Glutamatergic neuron (in vitro differentiated cells): ENCODE data around the gene TMEM163. TPM values are rescaled to one million over a fixed set of nuclear protein-coding genes. Genes with fewer than 3 reads are reported as not detected.

Experiments
- DNase-seq: peaks from one replicate; pipeline ENCODE4 v3.0.0; 2022
- H3K27ac Mint-ChIP-seq: one replicate; pipeline ENCODE4 v1.8.0; 2020; ENCODE audit warnings: mild to moderate bottlenecking, mixed read lengths, inconsistent platforms; ENCODE audit not compliant: unreplicated experiment
- H3K27me3 Mint-ChIP-seq: one replicate; pipeline ENCODE4 v1.8.0; 2020; ENCODE audit warnings: mild to moderate bottlenecking, moderate library complexity, mixed read lengths, inconsistent platforms; ENCODE audit not compliant: unreplicated experiment
- H3K36me3 Mint-ChIP-seq: one replicate; pipeline ENCODE4 v1.8.0; 2020; ENCODE audit warnings: mild to moderate bottlenecking, mixed read lengths, inconsistent platforms; ENCODE audit not compliant: unreplicated experiment
- H3K4me1 Mint-ChIP-seq: one replicate; pipeline ENCODE4 v1.8.0; 2020; ENCODE audit warnings: mild to moderate bottlenecking, low read depth, mixed read lengths, inconsistent platforms; ENCODE audit not compliant: unreplicated experiment
- H3K4me3 Mint-ChIP-seq: one replicate; pipeline ENCODE4 v1.8.0; 2020; ENCODE audit warnings: mild to moderate bottlenecking, mixed read lengths, inconsistent platforms; ENCODE audit not compliant: unreplicated experiment
- H3K9me3 Mint-ChIP-seq: one replicate; pipeline ENCODE4 v1.8.0; 2020; ENCODE audit warnings: mild to moderate bottlenecking, moderate library complexity, mixed read lengths, inconsistent platforms; ENCODE audit not compliant: unreplicated experiment
- total RNA-seq: library from RNA; stranded (reverse); fragmentation: NEBNext Ultra II Directional; extraction: Animal tissue kit (Norgen Biotek cat#: 25700); gene quantifications from one replicate; pipeline ENCODE4 v1.2.1, GENCODE V29; 2021; ENCODE audit not compliant: unreplicated experiment
- TF ChIP-seq, protein P1 (sequence below): fragments of 200-600 bp; sonication (generic); IDR thresholded peaks from one replicate; pipeline ENCODE4 v1.5.0; 2021; ENCODE audit not compliant: partially characterized antibody, unreplicated experiment

Gene TMEM163
- total RNA-seq, 1 donor from 2014 or later: 27.7 TPM

DNA sequence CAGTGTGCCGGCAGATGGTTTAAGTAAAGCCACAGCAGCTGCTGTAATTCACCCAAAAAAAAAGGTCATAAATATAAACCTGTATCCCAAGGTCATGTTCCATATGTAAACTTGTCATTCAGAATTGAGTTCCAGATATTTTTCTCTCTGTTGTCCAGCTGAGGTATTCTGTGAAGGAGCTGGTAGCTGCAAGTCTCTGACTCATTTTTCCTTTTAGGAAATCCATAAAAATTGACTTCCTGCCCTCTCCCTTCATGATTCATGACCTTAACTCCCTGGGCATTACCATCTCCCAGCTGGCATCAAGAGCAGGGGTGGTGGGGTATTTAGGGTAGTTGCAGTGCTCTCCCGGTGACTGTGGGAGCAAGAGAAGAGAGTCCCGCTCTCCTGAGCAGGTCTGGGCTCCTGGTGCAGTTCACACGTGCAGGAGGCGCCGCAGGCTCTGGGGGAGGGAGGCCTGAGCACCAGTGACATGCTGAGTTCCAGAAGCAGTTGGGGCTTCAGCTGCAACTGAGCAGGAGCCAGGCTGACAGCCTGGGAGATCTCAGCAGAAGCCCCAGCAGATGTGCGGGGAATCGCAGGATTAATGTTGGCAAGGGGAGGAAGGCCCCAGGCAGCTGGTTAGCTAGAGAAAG lies 272.3 kb downstream of the TMEM163 start:
- peaks cover 2% of the 10 kb centered on the region for H3K9me3 Mint-ChIP-seq
- H3K4me3 Mint-ChIP-seq: peak overlapping the region; percentile 63
- DNase-seq: peak; percentile 46
- peaks cover 22% of the 10 kb centered on the region for H3K4me1 Mint-ChIP-seq
- no peaks in the 10 kb centered on the region for H3K36me3 Mint-ChIP-seq
- peaks cover 3% of the 10 kb centered on the region for H3K27me3 Mint-ChIP-seq
- H3K27ac Mint-ChIP-seq: peak overlapping the region; percentile 75
- TF ChIP-seq, protein P1, sequence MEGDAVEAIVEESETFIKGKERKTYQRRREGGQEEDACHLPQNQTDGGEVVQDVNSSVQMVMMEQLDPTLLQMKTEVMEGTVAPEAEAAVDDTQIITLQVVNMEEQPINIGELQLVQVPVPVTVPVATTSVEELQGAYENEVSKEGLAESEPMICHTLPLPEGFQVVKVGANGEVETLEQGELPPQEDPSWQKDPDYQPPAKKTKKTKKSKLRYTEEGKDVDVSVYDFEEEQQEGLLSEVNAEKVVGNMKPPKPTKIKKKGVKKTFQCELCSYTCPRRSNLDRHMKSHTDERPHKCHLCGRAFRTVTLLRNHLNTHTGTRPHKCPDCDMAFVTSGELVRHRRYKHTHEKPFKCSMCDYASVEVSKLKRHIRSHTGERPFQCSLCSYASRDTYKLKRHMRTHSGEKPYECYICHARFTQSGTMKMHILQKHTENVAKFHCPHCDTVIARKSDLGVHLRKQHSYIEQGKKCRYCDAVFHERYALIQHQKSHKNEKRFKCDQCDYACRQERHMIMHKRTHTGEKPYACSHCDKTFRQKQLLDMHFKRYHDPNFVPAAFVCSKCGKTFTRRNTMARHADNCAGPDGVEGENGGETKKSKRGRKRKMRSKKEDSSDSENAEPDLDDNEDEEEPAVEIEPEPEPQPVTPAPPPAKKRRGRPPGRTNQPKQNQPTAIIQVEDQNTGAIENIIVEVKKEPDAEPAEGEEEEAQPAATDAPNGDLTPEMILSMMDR: no peak

DNA sequence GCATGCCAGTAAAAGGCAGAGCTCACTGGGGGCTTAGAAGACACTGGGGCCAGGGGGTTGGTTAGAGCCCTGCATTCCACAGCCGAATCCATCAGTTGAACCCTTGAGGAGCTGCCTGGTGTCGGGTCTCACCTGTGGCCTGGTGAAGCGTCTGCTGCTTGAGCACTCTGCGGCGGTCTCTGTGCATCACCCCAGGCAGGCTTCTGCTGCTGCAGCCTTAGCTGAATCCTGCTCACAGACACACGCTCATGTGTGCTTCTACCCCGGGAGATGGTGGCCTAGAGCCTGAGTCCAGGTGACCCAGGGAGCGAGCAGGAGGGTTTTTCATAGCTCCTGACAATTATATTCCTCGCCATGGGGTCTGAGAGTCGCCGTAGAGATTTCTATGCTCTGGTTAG lies 272.8 kb downstream of the TMEM163 start:
- Mint-ChIP-seq H3K4me1 (peaks cover 22% of the 10 kb centered on the region), H3K27ac (peak overlapping the region; percentile 59), H3K27me3 (peaks cover 3% of the 10 kb centered on the region), H3K36me3 (no peaks in the 10 kb centered on the region), H3K4me3 (no peak overlapping the region), H3K9me3 (peaks cover 2% of the 10 kb centered on the region)
- TF ChIP-seq, protein P1: no peak
- no peak for DNase-seq

DNA sequence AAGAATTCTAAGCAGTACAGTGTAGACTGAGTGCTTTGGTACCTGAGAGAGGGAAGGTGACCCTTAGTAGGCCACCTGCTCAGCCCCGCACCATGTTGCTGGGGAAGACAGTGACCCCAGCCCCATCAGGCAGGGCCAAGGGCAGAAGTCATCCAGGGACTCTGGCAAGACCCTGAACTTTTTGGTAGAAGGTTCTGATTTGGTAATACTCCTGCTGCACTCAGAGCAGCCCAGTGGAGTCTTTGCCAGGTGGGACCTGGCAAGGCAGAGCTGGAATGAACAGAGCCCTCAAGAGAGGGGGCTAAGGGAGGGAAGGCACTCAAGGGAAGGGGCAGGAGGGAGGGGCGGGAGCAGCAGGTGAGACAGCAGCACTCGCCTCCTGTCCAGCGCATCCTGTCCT lies 273.7 kb downstream of the TMEM163 start:
- Mint-ChIP-seq H3K9me3 (no peaks in the 10 kb centered on the region), H3K36me3 (no peaks in the 10 kb centered on the region), H3K27me3 (peaks cover 3% of the 10 kb centered on the region), H3K4me3 (no peak overlapping the region), H3K4me1 (peaks cover 22% of the 10 kb centered on the region), H3K27ac (no peak overlapping the region)
- TF ChIP-seq, protein P1: no peak
- no peak for DNase-seq

DNA sequence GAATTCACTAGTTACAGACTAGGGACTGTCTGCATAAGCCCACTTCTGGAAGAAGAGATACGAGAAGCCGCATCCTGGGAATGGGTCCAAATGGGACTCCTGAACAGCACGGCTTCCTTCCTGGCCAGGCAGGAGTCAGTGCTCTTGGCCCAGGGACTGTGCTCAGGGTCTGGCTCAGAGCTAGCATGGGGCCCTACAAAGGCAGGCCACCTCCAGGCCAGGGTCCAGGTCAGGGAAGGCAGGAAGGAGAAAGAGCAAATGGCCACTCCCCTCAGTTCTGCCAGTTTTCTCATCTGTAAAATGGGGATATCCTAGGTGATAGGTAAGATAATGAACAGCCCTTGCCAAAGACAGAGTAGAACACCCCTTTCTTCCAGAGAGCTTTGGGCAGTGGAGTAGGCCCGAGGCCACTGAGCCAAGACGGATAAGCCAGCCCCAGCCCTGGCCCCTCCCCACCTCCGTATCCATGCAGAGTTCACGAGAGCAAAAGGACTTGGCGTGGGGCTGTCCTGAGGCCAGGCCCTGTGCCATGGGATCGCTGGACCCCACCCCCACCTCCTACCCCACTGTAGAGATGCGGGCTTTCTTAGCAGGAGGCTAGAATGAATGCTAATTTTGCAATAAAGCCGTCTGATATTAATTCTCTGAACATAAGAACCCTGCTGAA lies 274.9 kb downstream of the TMEM163 start:
- Mint-ChIP-seq H3K4me3 (no peak overlapping the region), H3K4me1 (peaks cover 21% of the 10 kb centered on the region), H3K27ac (no peak overlapping the region), H3K36me3 (no peaks in the 10 kb centered on the region), H3K27me3 (peaks cover 3% of the 10 kb centered on the region), H3K9me3 (no peaks in the 10 kb centered on the region)
- no peak for DNase-seq
- TF ChIP-seq, protein P1: no peak

DNA sequence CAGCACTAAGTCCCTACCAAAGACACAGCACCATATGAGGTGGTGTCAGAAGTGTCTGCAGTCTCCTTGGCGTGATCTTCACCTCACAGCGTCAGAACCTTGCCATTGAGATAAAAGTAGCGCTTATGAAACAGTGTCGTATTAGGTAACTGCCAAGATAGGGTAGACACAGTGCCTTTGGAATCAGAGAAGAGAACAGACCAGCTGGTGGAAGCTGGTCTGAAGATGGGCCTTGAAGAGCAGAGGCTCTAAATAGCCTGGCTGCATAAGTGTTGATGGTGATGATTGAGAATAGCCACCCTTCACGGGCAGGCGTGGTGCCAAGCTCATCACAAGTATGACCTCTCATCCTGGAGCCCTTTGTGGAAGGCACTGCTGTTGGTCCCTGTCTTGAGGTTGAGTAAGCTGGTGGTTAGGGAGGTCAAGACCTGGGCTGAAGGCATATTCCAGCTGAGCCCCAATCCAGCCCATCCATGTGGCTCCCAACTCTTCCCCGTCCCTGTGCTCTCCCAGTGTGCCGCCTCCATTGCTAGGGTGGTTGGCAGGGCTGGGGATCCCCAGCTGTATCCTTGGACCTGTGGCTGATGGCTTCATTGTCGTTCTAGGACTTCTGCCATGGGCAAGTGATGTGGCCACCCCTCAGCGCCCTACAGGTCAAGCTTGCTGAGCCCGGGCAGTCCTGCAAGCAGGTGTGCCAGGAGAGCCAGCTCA lies 277.5 kb downstream of the TMEM163 start:
- Mint-ChIP-seq H3K27ac (no peak overlapping the region), H3K9me3 (no peaks in the 10 kb centered on the region), H3K4me3 (no peak overlapping the region), H3K36me3 (no peaks in the 10 kb centered on the region), H3K4me1 (peaks cover 8% of the 10 kb centered on the region), H3K27me3 (no peaks in the 10 kb centered on the region)
- DNase-seq: no peak
- TF ChIP-seq, protein P1: no peak
